Measurements from ENCODE around the gene MARK2.
A peak's percentile ranks its signal among the peaks of the same experiment; 100 is the strongest.
"Not testable (repeated sequence)": the region's sequence is repeated elsewhere in the genome, so short reads cannot be mapped to it uniquely, and the experiment has no call there.

The MARK2 gene

DNA sequence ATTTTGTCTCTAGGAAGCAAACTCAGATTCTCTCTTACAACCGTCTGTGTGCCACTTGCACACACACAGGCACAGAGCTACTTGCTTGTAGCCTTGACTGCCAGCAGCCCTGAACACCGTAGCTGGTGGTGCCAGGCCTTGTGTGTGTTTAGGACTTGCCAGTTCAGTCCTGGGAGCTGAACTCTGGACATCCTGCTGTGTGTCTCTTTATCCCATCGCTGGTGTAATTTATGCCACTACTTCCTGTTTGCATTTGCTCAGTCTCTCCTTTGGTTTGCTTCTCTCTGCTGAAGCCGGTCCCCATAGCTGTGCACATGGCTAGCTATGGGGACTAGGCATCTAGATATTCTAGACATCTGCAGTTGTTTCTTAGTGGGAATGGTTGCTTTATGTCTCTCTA, 24.0 kb downstream of the MARK2 start:
- no peak overlapping the region for H3K4me3 ChIP-seq (ENCODE audit: low read depth, low read length)
- TF ChIP-seq, protein P1, sequence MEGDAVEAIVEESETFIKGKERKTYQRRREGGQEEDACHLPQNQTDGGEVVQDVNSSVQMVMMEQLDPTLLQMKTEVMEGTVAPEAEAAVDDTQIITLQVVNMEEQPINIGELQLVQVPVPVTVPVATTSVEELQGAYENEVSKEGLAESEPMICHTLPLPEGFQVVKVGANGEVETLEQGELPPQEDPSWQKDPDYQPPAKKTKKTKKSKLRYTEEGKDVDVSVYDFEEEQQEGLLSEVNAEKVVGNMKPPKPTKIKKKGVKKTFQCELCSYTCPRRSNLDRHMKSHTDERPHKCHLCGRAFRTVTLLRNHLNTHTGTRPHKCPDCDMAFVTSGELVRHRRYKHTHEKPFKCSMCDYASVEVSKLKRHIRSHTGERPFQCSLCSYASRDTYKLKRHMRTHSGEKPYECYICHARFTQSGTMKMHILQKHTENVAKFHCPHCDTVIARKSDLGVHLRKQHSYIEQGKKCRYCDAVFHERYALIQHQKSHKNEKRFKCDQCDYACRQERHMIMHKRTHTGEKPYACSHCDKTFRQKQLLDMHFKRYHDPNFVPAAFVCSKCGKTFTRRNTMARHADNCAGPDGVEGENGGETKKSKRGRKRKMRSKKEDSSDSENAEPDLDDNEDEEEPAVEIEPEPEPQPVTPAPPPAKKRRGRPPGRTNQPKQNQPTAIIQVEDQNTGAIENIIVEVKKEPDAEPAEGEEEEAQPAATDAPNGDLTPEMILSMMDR (IDR thresholded peaks at IDR 0.05; ENCODE audit: insufficient read depth, low read depth, low read length, missing control alignments) = no peak
- no peak for DNase-seq (ENCODE audit: low read depth)

DNA sequence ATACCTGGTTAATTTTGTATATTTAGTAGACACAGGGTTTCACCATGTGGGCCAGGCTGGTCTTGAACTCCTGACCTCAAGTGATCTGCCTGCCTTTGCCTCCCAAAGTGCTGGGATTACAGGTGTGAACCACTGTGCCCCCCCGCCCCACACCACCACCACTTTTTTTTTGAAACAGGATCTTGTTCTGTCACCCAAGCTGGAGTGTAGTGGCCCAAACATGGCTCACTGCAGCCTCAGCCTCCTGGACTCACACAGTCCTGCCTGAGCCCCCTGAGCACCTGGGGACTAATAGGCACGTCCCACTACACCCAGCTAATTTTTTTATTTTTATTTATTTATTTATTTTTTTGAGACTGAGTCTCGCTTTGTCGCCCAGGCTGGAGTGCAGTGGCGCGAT, 24.7 kb downstream of the MARK2 start:
- not testable (repeated sequence) for H3K4me3 ChIP-seq (ENCODE audit: low read depth, low read length); DNase-seq (ENCODE audit: low read depth)

DNA sequence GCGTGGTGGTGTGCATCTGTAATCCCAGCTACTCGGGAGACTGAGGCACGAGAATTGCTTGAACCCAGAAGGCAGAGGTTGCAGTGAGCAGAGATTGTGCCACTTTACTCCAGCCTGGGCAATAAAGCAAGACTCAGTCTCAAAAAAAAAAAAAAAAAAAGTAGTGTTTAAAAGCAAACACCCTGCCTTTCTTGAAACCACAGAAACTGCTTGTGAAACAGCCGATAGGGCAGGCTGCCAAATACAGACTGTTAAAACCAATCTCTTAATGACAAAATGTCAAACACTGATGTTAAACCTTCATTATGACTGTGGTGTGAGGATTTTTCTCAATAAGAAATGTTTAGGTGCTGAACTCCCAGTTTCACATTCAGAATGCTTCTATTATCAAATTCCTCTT, 27.3 kb downstream of the MARK2 start:
- H3K4me3 ChIP-seq (ENCODE audit: low read depth, low read length) = no peak overlapping the region
- TF ChIP-seq, protein P1 (IDR thresholded peaks at IDR 0.05; ENCODE audit: insufficient read depth, low read depth, low read length, missing control alignments) = no peak
- DNase-seq (ENCODE audit: low read depth) = peak; percentile 95

DNA sequence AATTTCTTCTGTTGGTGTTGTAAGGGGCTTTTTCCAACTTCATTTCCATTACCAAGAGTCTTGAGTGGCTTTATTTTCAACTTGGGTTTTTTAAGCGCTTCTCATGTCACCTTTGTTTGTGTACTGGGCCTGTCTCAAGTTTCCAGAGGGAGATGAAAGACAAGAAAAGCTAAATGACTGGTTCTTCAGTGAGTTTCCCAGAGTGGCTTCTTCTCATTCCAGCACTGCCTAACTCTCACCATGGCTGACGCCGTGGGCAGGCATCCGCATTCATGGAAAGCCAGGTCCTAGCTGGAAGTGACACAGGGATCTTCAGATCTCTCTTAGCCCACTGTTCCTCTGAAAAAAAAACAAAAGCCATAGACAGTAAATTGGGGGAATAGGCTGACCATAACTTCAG, 28.6 kb downstream of the MARK2 start:
- no peak for DNase-seq (ENCODE audit: low read depth)
- no peak overlapping the region for H3K4me3 ChIP-seq (ENCODE audit: low read depth, low read length)
- TF ChIP-seq, protein P1 (IDR thresholded peaks at IDR 0.05; ENCODE audit: insufficient read depth, low read depth, low read length, missing control alignments) = no peak

GRCh38 chr11:63868399-63869064, 29.6 kb downstream of the MARK2 start:
- DNase-seq (ENCODE audit: low read depth) = no peak
- no peak overlapping the region for H3K4me3 ChIP-seq (ENCODE audit: low read depth, low read length)
- TF ChIP-seq, protein P1 (IDR thresholded peaks at IDR 0.05; ENCODE audit: insufficient read depth, low read depth, low read length, missing control alignments) = no peak

- no peak overlapping the region for H3K4me3 ChIP-seq (ENCODE audit: low read depth, low read length)
- TF ChIP-seq, protein P1 (IDR thresholded peaks at IDR 0.05; ENCODE audit: insufficient read depth, low read depth, low read length, missing control alignments) = no peak
- DNase-seq (ENCODE audit: low read depth) = no peak
Measured at GRCh38 chr11:63869171-63869591, 30.3 kb downstream of the MARK2 start.

GRCh38 chr11:63869683-63870082, 30.8 kb downstream of the MARK2 start:
- H3K4me3 ChIP-seq (ENCODE audit: low read depth, low read length) = no peak overlapping the region
- TF ChIP-seq, protein P1 (IDR thresholded peaks at IDR 0.05; ENCODE audit: insufficient read depth, low read depth, low read length, missing control alignments) = no peak

More at GRCh38 chr11:63869683-63870082, 30.8 kb downstream of the MARK2 start:
- DNase-seq (ENCODE audit: low read depth) = peak; percentile 65

Measured in GM12865 (cell line).